Osteocyte (in vitro differentiated cells): Measurements from ENCODE around the gene LRP3. TPM values are rescaled to one million over a fixed set of nuclear protein-coding genes. Genes with fewer than 3 reads are reported as not detected.

ENCODE experiments used
- DNase-seq: peaks from one replicate; pipeline ENCODE4 v3.0.0; 2021; ENCODE audit warnings: mixed read lengths; ENCODE audit not compliant: unreplicated experiment; ENCODE audit errors: extremely low spot score
- H3K27ac Mint-ChIP-seq: one replicate; pipeline ENCODE4 v1.8.0; 2021; ENCODE audit warnings: mild to moderate bottlenecking, mixed read lengths; ENCODE audit not compliant: unreplicated experiment
- H3K27me3 Mint-ChIP-seq: one replicate; pipeline ENCODE4 v1.8.0; 2021; ENCODE audit warnings: mixed read lengths; ENCODE audit not compliant: unreplicated experiment
- H3K36me3 Mint-ChIP-seq: one replicate; pipeline ENCODE4 v1.8.0; 2021; ENCODE audit warnings: mixed read lengths; ENCODE audit not compliant: unreplicated experiment
- H3K4me1 Mint-ChIP-seq: one replicate; pipeline ENCODE4 v1.8.0; 2021; ENCODE audit warnings: mixed read lengths; ENCODE audit not compliant: unreplicated experiment
- H3K4me3 Mint-ChIP-seq: one replicate; pipeline ENCODE4 v1.8.0; 2021; ENCODE audit warnings: mild to moderate bottlenecking, moderate library complexity, mixed read lengths; ENCODE audit not compliant: unreplicated experiment
- H3K9me3 Mint-ChIP-seq: one replicate; pipeline ENCODE4 v1.8.0; 2021; ENCODE audit warnings: mixed read lengths; ENCODE audit not compliant: unreplicated experiment
- total RNA-seq: library from RNA; stranded (reverse); gene quantifications from 2 replicates; pipeline ENCODE4 v1.2.1, GENCODE V29; 2021
- TF ChIP-seq, protein P1 (sequence below): fragments of 200-600 bp; sonication (generic); IDR thresholded peaks from 2 replicates; pipeline ENCODE4 v1.5.0; 2021; ENCODE audit warnings: antibody characterized with exemption, mild to moderate bottlenecking, moderate library complexity

LRP3 gene
- total RNA-seq, 1 donor from 2014 or later = 49.8 TPM

DNA sequence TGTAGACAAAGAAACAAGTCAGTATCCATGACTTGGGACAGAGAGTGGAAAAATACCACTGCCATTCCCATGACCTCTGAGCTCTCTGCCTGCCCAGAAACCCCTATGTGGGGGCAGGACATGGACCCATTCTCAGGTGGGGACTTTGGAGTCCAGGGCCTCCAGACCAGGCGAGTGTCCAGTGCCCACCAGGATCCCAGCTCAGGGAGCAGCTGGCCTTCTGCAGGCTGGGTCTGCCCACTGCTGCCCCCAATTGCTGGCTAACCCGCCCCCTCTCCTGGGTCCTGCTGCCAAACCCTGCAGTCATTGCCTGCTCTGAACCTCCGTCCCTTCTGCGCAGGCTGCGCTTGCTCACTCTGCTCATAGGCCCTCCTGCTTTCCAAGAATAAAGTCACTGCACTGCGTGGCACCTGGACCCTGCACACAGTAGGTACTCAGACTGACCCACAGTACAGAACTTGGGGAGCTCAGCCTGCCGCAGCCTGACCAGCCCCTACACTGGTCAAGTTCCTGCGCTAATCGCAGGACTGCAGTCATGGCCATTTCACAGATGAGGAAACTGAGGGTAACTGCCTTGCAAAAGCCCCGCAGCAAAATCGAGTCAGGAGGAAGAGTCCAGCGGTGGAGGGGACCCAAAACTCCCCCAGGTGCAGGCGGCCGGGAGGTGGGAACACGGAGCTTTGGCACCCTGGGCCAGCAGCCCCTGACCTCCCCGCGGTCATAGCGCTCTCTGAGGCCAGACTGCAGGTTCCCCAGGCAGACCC, 30.7 kb downstream of the LRP3 start:
- no peak overlapping the region for H3K4me3 Mint-ChIP-seq
- H3K4me1 Mint-ChIP-seq = peaks cover 3% of the 10 kb centered on the region
- peaks cover 8% of the 10 kb centered on the region for H3K36me3 Mint-ChIP-seq
- H3K27me3 Mint-ChIP-seq = peaks cover 66% of the 10 kb centered on the region
- H3K27ac Mint-ChIP-seq = no peak overlapping the region
- peaks cover 16% of the 10 kb centered on the region for H3K9me3 Mint-ChIP-seq
- no peak for DNase-seq
- TF ChIP-seq, protein P1, sequence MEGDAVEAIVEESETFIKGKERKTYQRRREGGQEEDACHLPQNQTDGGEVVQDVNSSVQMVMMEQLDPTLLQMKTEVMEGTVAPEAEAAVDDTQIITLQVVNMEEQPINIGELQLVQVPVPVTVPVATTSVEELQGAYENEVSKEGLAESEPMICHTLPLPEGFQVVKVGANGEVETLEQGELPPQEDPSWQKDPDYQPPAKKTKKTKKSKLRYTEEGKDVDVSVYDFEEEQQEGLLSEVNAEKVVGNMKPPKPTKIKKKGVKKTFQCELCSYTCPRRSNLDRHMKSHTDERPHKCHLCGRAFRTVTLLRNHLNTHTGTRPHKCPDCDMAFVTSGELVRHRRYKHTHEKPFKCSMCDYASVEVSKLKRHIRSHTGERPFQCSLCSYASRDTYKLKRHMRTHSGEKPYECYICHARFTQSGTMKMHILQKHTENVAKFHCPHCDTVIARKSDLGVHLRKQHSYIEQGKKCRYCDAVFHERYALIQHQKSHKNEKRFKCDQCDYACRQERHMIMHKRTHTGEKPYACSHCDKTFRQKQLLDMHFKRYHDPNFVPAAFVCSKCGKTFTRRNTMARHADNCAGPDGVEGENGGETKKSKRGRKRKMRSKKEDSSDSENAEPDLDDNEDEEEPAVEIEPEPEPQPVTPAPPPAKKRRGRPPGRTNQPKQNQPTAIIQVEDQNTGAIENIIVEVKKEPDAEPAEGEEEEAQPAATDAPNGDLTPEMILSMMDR = no peak

DNA sequence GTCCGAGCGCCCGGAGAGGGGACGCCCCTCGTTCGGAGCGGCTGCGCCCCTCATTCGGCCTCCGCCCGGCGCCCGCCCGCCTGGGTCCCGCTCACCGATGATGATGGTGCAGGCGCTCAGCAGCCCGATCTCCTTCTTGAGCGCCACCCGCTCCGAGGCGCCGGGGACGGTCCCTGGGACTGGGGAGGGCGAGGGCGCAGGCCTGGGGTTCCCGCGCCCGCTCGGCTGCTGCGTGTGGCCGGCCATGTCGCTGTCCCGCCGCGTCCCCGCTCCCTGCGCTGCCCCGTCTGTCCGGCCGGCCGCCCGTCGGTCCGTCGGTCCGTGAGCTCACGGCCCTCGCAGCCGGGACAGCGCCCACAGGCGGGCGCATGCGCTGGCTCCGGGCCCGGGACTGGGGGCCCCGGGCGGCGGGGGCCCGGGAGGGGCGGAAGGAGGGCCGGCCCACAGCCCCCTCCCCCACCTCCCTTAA, 31.4 kb downstream of the LRP3 start, which contains the start of gene SLC7A10:
SLC7A10 (minus strand) TSS at position 393 of the 469 bp plus-strand sequence; CDS start at position 246, 147 bp downstream.
- Mint-ChIP-seq H3K4me3 (no peak within 1 kb of the TSS), H3K27me3 (peaks cover 69% of the 10 kb centered on the region), H3K4me1 (peaks cover 3% of the 10 kb centered on the region), H3K36me3 (peaks cover 8% of the 10 kb centered on the region), H3K27ac (no peak within 1 kb of the TSS), H3K9me3 (peaks cover 16% of the 10 kb centered on the region)
- TF ChIP-seq, protein P1 = no peak
- no peak for DNase-seq

DNA sequence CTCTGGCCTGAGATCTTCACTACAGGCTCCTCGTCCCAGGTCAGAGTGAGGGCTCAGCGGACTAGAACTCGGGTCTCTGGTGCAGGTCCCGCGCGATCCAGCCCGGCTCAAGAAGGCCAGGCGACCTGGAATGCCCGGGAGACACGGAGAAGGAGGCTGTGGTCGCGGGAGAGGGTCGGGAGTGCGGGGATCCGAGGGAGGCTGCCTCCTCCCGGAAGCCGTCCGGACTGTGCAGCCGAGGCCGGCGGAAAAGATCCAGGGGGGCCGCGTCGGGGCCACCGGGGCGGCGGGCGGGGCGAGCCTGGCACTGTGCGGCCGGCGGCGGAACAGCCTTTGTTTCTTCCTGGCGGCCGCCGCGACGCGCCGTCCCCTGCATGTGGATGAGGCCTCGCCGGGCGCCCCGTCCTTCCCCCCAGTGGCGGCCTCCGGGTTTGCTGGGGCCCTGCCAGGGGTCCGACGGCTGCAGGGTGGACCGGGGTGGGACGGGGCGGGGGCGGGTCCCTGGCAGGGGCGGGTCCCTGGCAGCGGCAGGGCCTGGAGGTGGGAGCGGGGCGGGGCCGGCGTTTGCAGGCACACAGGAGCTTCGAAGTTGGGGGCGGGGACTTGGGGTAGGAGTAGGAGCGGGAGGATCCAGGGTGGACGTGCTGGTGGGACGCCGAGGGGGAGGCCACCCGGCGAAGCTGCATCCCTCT, 32.6 kb downstream of the LRP3 start:
- peaks cover 16% of the 10 kb centered on the region for H3K9me3 Mint-ChIP-seq
- TF ChIP-seq, protein P1 = no peak
- H3K27ac Mint-ChIP-seq = no peak overlapping the region
- peaks cover 66% of the 10 kb centered on the region for H3K27me3 Mint-ChIP-seq
- H3K4me3 Mint-ChIP-seq = peak overlapping the region; percentile 40
- H3K36me3 Mint-ChIP-seq = peaks cover 8% of the 10 kb centered on the region
- H3K4me1 Mint-ChIP-seq = peaks cover 3% of the 10 kb centered on the region
- DNase-seq = no peak

DNA sequence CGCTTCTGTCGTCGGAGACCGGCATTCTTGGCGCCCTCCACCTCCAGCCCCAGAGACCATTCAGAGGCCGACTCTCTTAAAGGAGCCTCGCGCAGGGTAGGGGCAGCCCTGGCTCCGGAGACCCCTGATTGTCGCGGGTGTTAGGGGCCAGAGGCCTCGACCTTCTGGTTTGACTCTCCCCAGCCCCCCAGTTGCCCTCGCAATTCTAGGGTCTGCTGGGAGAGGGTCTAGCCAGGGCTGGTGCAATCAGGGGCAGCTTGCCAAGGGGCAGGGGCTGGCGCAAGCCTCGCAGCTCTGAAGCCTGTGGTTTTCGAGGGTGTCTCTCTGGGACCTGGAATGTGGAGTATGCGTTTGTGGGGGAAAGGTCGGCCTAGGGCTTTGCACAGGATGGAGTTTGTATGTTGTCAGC, 33.1 kb downstream of the LRP3 start:
- no peak for DNase-seq
- peak overlapping the region; percentile 40 for H3K4me3 Mint-ChIP-seq
- TF ChIP-seq, protein P1 = no peak
- H3K4me1 Mint-ChIP-seq = peaks cover 3% of the 10 kb centered on the region
- peaks cover 66% of the 10 kb centered on the region for H3K27me3 Mint-ChIP-seq
- H3K9me3 Mint-ChIP-seq = peaks cover 16% of the 10 kb centered on the region
- peaks cover 8% of the 10 kb centered on the region for H3K36me3 Mint-ChIP-seq
- no peak overlapping the region for H3K27ac Mint-ChIP-seq
